GM19240 (cell line): ENCODE results near the gene MYLK3.
"Not testable (repeated sequence)": the region's sequence is repeated elsewhere in the genome, so short reads cannot be mapped to it uniquely, and the experiment has no call there.

Experiments
- DNase-seq: peaks from one replicate; pipeline ENCODE4 v3.0.0; 2011; ENCODE audit warnings: low spot score; ENCODE audit not compliant: insufficient read length

The MYLK3 gene

DNA sequence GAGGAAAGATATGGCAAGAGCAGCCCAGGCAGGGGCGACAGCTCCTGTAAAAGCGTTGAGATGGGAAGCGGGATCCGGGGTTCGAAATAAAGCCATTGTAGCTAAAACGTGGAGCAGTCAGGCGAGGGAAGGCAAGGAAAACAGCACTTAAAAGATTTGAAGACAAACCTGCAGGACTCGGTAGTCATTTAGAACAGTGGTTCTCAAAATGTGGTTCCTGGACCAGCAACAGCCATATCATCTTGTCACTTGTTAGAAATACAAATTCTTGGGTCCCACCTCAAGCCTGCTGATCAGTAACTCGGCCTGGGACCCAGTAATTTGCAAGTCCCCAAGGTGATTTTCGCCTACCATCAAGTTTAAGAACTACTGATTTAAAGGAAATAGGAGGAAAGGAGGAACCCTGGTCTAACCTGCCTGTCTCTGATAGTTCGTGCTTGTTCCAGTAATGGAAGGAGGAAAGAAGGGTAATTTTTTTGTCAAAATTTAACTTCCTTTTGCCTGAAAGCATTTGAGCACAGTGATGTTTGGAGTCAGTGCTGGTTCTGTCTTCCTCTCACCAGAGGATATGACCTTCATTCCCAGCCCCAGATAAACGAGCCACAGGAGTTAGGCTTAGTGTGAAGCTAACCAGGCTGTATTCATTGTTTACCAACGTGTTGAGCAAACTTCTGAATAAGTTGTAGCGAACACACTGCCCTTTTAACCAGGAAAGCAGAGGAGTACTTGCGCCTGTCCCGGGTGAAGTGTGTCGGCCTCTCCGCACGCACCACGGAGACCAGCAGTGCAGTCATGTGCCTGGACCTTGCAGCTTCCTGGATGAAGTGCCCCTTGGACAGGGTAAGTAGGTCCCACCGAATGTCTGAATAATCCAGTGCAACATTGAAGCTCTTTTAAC is 57.6 kb downstream of the MYLK3 start:
- no peak for DNase-seq

DNA sequence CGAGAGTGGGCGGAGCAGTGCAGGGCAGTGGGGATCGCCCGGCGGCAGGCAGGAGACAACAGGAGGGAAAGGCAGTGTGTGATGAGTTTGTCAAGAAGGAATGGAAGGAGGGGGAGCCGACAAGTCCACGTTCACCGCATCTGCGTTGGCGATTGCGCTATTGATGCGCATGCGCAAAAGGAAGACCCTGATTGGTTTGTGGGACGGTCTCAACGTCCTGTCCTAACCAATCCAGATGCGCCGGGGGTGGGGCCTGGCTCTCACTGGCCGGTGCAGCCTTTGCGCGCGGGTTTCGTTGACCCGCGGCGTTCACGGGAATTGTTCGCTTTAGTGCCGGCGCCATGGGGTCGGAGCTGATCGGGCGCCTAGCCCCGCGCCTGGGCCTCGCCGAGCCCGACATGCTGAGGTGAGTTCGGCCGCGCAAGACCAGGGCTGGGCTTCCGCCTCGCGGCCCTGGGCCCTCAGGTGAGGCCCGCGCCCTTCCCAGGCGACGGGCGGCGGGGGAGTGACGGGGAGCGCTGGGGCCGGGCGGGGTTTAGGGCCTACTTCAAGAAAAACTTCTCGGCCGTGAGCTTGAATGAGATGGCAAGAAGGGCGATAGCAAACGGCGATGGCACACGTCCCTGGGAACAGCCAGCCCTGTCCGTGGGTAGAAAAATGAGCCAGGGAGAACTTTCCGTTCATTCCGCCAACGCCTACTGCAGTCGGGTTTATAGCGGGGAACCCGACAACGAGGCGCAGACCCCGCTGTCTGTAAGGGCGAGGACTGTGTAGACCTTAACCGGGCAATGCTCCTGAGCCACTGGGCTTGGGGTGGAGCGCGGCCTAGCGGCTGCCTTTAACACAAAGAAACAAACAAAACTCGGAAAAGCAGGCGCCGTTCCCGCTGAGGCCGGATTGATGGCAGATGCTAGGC is 58.5 kb downstream of the MYLK3 start, which contains the start of gene ORC6:
Gene ORC6, plus strand, starts transcription at position 295 of the 916 bp plus-strand sequence. Its CDS starts 47 bp downstream, at position 342.
- peak; percentile 60 for DNase-seq

DNA sequence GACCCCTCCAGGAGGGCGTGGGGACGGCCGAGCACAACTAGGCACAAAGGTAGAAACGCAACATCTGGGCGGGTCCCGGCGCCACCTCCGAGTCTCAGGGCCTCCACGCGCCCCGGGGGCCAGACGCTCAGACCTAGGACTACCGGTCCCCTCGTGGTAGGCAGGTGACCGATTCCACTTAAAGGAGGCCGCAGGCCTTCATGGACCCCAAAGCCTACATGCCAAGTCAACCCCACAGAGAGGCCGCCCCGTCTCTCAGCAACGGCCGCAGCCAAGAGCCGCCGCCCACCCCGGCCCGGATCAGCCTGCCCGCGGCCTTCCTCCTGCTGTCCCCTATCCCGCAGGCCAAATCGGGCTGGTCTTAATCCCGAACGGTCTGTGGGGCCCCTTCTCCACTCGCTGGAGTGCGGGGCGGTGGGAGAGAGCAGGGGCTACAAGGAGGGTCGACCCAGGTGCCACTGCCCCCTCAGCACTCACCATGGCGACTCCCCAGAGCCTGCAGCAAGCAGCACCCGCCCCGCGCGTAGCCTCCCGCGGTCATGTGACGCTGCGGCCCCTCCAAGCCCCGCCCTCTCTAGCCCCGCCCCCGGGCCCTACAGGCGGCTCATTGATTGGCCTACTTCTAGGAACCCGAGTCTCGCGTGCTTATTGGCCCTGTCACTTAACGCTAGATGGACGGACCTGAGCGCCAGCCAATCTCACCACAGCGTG is 59.3 kb downstream of the MYLK3 start, which contains the start of gene VPS35:
Gene VPS35, minus strand, starts transcription at position 525 of the 711 bp plus-strand sequence. Its CDS starts 45 bp downstream, at position 480.
- peak; percentile 77 for DNase-seq

DNA sequence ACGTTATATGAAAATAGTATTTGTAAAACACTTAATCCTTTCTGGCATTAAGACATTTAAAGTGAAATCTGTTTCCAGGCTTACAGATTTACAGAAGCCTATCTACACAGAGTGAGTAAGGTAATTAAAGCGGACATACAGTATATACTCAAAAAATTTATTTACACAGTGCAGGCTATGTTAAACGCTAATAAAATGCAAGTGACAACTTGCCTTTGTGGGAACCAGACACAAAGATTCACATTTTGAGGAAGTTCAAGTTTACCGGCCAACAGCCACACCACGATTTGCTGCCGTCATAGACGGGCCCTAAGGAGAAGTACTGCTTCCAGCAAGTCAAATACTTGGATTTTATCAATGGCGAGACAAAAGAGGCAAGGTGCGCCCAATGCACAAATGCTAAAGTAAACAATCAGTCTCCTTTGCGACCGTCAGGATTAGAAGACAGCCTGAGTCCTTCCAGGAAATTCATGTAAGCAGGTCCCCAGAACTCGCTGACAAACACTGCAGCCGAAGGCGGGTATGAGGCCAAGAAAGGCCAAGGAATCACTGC is 60.0 kb downstream of the MYLK3 start:
- no peak for DNase-seq

DNA sequence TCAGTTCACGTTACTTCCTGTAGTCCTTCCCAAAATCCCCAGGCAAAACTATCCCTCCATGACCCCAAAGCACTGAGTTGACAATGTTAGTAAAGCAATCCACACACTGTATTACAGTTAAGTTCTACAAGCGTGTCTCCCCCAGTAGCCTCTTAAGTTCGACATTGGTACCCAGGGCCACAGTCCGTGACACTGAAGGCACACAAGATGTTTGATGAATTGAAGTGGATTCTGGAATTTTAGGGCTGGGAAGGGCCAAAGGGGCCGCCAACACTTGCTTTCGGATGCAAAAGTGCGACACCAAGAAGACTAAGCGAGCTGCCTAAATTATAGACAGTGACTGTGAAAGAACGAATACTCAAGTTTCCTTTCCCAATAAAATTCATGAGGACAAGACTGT is 60.7 kb downstream of the MYLK3 start:
- DNase-seq, result no peak

DNA sequence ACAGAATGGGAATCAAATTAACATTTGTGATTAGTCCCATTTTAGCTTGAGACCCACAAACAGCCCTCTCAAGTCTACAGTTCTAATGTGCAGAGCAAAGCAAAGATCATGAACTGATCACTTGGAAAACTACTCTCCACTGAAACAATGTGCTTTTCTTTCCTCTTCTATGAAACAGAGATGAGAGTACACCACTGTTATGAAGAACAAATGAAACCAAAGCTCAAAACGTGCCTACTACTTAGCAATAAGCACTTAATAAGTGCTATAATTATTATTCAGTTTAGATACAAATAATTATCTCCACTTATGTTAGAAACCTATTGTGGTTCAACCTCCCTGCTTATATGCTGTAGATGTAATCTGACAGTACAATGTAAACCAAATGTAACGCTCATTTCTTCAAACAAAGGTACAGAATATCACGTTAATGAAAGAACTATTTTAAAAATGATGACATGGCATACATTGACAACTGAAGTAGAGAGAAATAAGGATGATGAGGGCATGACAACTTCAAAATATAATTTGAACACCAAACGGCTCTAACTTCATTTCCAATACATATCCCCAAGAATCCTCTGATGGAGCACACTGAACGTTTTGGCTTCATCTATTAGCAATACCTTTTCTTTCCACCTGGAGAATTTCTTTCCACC is 61.2 kb downstream of the MYLK3 start:
- no peak for DNase-seq

DNA sequence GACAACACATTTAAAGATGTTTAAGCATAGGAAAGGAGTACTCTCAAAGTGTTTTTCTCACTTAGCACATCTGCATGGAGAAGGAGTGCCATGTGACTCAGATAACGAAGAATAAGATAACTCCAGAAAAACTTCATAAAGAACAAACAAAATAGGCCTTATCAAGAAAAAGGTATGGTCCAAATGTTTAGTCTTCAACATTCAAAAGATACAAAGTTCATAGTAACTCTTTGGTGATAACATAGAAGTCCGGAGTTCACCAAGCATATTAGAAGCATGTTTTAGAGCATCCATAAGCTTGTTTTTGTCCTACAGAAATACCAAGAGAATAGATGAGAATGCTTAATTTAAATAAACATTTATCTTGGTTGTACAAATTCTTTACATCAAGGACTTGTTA is 66.3 kb downstream of the MYLK3 start:
- DNase-seq, result not testable (repeated sequence)

DNA sequence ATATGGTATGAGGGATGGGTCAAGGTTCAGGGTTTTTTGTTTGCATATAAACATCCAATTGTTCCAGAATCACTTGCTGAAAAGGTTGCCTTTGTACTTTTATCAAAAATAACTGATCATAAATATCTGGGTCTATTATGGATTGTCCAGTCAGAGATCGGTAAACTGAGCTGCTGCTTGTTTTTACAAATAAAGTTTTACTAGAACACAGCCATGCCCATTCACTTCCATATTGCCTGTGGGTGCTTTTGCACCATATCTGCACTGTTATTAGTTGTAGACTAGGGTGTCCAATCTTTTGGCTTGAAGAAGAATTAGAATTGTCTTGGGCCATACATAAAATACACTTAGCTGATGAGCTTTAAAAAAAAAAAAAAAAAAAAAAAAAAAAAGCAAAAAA is 70.2 kb downstream of the MYLK3 start:
- DNase-seq, result not testable (repeated sequence)

DNA sequence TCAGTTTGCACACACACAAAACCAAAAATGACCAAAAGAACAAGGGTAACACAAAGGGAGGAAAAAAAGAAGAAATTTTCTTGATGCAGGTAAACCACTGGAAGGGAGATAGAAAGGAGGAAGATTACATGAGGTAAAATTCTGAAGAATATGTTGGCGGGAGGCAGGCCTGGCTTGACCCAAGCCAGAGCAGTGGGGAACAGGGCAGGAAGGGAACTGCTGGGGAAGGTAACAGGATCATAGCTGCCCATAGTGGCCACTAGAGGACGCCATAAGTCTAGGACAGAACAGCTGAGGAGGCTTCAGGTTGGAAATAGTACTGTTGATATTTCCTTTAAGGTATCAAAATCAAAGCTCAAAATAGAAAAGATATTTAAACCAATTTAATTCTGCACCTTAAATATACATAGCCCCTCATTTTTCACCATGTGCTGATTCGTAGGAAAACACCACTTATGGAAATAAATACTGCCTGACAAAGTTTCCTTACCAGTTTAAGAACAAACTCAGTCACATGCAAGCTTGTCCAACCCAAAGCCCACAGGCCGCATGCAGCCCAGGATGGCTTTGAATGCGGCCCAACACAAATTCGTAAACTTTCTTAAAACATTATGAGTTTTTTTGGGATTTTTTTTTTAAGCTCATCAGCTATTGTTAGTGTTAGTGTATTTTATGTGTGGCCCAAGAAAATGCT is 74.7 kb downstream of the MYLK3 start:
- DNase-seq, result no peak

DNA sequence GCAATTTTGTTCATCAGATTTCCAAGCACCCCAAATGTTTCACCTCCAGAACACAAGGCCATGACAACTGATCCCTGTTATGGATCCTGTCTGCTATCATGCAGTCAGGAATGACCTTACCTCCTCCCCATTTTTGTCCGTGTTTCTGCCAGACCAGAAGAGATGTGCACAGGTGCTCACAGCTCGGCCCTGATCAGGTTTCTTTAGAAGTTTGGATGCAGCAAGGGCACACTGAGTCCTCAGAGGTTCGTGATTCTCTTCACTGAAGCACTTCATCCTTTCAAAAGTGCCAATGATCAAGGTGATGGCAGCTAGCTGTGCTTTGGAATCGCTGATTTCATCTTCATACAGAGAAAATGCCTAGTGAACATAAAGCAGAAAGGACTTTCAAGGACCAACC is 86.0 kb downstream of the MYLK3 start:
- no peak for DNase-seq

DNA sequence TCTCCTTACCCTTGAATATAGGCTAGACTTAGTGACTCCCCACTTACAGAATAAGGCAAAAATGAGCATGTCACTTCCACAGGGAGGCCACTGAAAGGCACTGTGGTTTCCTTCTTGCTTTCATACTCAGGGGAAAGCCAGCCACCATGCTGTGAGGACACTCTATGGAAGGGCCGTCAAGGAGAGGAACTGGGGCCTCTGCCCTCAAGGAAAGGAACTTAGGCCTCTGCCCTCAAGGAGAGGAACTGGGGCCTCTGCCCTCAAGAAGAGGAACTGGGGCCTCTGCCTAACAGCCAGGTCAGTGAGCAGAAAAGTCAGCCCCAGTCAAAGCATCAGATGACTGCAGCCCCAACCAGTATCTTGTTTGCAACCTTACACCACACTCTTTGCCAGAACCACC is 89.2 kb downstream of the MYLK3 start:
- peak; percentile 72 for DNase-seq
